ENCODE results near the gene TFIP11.

The TFIP11 gene

DNA sequence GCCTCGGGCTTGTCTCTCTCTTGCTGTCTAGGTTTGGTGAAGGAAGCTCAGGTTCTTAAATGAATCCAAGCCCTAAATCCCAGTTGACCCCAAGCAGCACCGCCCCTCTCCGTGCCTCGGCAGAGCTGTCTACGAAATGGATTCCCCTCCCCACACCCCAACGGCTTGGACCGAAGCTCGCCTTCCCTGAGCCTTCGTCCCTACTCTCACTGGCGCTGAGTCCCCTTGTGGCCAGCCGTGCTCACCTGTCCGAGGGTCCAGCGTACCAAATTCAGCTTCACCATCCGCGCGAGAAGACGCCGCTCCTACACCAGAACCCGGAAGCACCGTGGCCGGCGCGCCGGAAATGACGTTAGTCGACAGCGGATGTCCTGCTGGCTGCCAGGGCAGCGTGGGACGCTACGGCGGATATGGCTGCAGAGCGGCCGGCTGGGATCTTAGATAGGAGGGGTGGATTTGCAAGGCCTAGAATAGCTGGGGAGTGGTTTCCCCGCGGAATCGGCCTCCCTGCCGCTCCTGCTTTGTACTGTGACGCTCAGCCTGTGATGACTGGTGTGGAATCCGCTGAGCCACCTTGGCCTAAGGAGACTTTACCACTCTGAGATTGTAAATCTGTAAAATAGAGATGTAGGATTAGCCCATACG, at the start of gene TFIP11:
Gene TFIP11, minus strand, starts transcription at position 325 of the 645 bp plus-strand sequence. CDS start 2,201 bp downstream, outside the sequence.
- no peak for TF ChIP-seq ZNF274 (IDR thresholded peaks at IDR 0.05; ENCODE audit: low read depth, low read length)
- H3K4me3 ChIP-seq (ENCODE audit: low read length), result peak within 1 kb of the TSS; percentile 72

DNA sequence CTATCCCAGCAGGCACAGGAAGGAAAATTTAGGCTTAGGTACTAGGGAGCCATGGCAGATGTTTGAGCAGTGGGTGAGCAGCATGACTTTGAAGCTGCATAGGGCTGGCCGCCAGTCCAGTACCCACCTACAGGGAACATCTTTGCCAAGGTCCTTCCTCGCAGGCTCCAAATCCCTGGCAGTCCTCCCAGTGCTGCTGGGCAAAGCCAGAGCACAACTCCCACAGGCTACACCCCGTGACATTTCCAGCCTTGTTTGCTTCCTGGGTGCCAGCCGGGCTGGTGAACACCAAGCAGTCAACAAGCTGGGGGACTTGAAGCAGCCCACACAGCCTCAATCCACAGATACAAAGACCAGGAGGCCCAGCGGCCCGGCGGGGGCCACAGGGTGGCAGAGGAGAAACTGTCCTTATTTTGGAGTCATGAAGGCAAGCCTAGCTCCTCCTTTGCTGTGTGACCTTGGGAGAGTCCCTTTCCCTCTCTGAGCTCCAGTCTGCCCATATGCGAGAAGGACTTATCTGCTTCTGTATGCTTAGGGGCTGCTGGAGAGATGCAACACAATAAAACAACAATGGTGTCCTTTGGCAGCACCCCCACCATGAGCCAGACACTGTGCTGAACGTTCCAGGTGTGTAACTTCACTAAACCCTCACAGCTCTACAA, 49.6 kb upstream of the TFIP11 start:
- TF ChIP-seq ZNF274 (IDR thresholded peaks at IDR 0.05; ENCODE audit: low read depth, low read length), result no peak
- H3K4me3 ChIP-seq (ENCODE audit: low read length), result no peak overlapping the region

DNA sequence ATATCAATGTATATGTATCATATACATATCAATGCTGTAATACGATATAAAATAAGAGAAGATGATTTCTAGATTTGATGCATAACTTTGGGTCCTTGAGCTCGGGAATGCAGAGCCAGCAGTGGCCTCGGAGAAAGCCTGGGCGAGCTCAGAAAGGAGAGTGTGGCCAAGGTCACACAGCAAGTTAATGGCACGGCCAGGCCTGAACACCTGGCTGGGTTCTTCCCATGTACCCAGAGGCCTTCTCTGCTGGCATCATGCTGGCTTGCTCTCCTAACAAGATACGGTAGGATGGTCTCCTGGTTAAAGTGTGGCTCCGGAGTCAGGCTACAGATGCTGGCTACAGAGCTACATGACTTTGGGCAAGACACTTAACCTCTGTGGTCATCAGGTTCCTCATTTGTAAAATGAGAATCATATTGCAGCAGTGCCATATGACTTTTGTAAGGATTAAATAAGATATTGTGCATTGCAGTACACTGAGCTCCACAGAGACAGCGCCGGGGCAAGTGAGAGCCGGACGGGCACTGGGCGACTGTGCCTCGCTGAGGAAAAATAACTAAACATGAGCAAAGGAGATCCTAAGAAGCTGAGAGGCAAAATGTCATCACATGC, 47.8 kb upstream of the TFIP11 start:
- no peak for TF ChIP-seq ZNF274 (IDR thresholded peaks at IDR 0.05; ENCODE audit: low read depth, low read length)
- no peak overlapping the region for H3K4me3 ChIP-seq (ENCODE audit: low read length)

DNA sequence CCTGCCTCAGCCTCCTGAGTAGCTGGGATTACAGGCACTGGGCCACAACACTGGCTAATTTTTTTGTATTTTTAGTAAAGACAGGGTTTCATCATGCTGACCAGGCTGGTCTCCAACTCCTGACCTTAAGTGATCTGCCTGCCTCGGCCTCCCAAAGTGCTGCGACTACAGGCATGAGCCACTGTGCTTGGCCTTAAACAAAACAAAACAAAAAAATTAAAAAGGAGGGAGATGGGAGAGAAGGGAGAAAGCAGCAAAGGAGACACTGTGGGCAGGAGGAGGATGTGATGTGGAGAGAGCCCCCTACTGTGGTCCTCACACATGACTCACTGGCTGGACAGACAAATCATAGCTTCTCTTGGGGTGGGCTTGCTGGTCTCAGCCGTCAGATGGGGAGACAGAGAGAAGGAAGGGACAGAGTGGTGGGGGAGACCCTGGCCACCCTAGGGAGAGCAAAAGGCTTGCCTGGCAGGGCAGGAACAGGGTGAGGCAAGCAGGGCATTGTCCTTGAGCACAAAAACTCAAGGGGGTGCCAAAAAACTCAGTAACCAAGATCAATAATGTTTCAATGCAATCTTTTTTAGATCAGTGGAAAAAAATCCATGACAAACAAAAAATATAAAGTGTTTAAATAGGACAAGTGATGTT, 46.1 kb upstream of the TFIP11 start:
- H3K4me3 ChIP-seq (ENCODE audit: low read length), result no peak overlapping the region
- no peak for TF ChIP-seq ZNF274 (IDR thresholded peaks at IDR 0.05; ENCODE audit: low read depth, low read length)

DNA sequence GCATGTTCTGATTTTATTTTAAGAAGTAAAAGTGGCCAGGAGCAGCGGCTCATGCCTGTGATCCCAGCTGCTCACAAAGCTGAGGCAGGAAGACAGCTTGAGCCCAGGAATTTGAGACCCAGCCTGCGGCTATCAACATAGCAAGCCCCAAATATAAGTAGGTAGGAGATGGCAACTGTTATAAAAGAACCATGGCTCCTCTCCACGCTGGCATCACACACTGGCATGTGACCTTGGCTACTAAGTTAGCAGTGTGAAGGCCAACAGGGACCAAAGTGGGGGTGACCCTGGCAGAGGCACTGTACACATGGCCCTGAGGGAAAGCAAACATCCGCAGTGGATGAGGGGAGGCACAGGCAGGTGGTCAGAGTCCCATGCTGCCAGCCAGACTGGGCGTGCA, 44.6 kb upstream of the TFIP11 start:
- TF ChIP-seq ZNF274 (IDR thresholded peaks at IDR 0.05; ENCODE audit: low read depth, low read length), result no peak
- no peak overlapping the region for H3K4me3 ChIP-seq (ENCODE audit: low read length)

DNA sequence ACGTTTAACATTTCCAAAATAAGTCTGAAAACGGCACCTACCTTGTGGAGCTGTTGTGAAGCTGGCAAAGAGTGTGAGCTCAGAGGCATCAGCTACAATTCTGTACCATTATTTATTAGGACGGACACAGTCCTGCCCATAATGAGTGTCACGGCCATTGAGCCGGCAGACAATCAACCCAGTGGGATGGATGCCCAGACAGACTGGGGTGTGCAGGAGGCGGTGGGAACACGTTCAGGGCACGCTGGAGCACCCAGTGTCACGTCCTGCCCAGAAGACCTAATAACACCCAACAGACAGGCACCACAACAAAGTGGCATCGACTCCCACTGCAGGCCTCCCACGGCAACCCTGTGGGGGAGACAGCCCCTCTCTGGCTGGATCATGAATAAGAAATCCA, 43.2 kb upstream of the TFIP11 start:
- TF ChIP-seq ZNF274 (IDR thresholded peaks at IDR 0.05; ENCODE audit: low read depth, low read length), result no peak
- no peak overlapping the region for H3K4me3 ChIP-seq (ENCODE audit: low read length)

DNA sequence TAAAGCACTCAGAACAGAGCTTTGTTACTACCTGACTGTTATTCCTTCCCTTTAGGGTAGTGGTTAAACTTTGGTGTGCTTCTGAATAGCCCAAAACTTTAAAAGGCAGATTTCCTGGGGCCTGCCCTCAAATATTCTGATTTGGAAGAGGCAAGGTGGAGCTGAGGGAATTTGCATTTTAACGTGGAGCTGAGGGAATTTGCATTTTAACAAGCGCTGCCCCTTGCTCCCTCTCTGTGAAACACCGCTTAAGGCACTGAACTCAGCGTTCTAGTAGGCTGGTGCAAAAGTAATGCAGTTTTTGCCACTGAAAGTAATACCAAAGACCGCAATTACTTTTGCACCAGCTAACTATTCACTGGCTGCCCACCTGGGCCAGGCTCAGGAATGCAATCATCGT, 42.7 kb upstream of the TFIP11 start:
- H3K4me3 ChIP-seq (ENCODE audit: low read length), result no peak overlapping the region
- TF ChIP-seq ZNF274 (IDR thresholded peaks at IDR 0.05; ENCODE audit: low read depth, low read length), result no peak

DNA sequence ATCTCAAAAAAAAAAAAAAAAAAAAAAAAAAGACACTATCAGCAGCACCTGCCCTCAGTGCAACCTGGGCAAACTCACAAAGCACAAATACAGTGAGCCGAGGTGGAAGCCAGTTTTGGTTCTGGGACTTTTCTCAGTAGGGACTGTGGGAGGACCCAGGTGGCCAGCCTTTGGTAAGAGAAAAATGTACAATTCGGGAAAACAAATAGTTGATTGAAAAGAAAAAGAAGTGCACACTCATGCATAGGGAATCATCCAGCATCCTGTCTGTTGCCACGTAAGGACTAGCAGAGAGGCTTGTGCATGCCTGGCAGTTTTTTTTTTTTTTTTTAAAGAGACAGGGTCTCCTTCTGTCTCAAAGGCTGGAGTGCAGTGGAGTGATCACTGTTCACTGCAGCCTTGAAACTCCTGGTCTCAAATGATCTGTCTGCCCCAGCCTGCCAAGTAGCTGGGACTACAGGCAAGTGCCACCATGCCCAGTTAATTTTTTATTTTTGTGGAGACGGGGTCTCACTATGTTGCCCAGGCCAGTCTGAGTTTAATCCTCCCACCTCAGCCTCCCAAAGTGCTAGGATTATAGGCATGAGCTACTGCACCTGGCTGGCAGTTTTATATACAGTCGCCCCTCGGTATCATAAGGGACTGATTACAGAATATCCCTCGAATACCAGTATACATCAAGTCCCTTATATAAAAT, 40.9 kb upstream of the TFIP11 start:
- no peak for TF ChIP-seq ZNF274 (IDR thresholded peaks at IDR 0.05; ENCODE audit: low read depth, low read length)
- no peak overlapping the region for H3K4me3 ChIP-seq (ENCODE audit: low read length)

DNA sequence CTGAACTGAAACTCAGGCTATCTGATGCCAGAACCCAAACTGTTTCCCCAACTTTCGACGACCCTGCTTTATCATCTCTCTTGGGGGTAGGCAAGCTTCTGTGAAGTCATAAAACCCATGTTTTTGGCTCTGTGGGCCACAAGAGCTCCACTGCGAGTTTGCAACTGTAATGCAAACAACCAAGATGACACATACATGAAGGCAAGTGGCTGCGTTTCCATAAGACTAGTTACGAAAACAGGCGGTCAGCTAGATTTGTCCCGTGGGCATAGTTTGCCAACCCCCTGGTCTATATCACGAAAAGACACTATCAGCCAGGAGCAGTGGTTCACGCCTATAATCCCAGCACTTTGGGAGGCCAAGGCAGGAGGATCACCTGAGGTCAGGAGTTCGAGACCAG, 40.2 kb upstream of the TFIP11 start:
- H3K4me3 ChIP-seq (ENCODE audit: low read length), result no peak overlapping the region
- TF ChIP-seq ZNF274 (IDR thresholded peaks at IDR 0.05; ENCODE audit: low read depth, low read length), result no peak

DNA sequence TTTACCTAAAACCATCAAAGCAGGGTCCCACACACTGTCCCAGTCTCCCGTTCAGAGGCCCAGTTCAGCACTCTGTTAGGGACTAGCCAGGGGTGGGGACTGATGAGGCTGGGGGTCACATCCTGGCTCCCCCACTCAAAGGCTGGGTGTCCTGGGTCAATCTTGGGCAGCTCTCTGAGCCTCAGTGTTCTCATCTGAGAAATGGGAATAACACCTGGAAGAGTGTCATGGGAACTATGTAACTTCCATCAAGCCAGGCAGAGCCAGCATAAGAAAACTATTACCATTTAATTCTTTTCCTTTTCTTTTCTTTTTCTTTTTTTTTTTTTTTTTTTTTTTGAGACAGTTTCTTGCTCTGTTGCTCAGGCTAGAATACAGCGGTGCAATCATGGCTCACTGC, 39.3 kb upstream of the TFIP11 start:
- H3K4me3 ChIP-seq (ENCODE audit: low read length), result no peak overlapping the region
- TF ChIP-seq ZNF274 (IDR thresholded peaks at IDR 0.05; ENCODE audit: low read depth, low read length), result no peak

DNA sequence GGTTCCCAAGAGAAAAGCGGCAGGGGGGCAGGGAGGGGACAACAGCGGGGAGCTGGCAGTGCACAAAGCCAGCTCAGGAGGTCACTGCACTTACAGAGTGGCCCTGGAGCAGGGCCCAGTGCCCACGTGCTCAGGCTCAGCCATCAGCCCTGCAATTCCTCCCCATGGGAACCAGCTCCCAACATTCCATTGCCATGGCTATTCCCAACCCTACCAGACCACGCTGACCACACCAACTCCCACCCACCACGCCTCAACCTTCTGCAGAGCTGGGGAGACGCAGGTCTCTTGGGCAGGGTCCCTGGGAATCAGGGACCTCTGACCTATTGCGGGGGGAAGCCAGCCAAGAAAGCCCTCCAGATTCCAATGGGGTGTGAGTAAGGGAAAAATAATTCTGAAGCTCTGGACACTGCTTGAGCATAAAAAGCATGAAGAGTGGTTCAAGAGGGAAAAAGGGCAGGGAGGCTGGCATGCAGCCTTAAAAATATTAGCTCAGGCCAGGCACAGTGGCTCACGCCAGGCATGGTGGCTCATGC, 38.3 kb upstream of the TFIP11 start:
- TF ChIP-seq ZNF274 (IDR thresholded peaks at IDR 0.05; ENCODE audit: low read depth, low read length), result no peak
- H3K4me3 ChIP-seq (ENCODE audit: low read length), result no peak overlapping the region

DNA sequence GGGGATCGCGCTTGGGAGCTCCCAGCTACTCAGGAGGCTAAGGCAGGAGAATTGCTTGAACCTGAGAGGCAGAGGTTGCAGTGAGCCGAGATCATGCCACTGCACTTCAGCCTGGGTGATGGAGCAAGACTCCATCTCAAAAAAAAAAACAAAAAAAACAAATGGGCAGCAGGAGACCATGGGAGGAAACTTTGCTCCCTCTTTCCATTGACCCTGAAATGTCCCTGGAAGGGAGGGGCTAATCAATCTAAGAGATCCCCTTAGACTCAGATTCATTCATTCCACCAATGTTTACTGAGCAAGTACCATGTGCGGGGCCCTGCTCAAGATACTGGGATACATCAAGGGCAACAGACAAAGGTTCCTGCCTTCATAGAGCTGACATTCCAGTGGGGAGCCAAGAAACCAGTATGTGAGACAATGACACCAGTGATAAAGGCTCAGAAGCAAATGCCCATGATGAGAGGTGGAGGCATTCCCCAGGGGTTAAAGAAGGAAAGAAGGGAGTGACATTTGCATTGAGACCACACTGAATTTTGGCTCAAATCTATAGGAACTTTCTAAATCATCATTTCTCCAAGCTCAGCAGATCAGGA, 37.7 kb upstream of the TFIP11 start:
- no peak overlapping the region for H3K4me3 ChIP-seq (ENCODE audit: low read length)
- no peak for TF ChIP-seq ZNF274 (IDR thresholded peaks at IDR 0.05; ENCODE audit: low read depth, low read length)

DNA sequence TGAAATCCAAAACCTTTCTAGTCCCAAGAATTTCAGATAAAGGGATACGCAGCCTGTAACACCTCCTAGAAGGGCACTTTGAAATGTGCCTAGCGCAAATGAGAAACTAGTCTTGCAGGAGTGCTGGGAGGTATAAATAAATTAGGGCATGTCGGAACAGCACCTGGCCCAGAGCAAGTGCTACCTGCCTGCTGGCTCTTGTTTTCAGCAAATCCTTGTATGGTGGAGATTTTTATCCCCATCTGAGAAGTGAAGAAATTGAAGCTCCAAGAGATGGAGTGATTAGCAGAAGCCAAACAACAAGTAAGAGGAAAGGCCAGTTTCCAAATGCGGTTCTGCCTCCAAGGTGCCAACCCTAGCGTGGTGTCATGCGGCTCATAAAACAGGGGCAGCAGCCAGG, 36.7 kb upstream of the TFIP11 start:
- no peak for TF ChIP-seq ZNF274 (IDR thresholded peaks at IDR 0.05; ENCODE audit: low read depth, low read length)
- no peak overlapping the region for H3K4me3 ChIP-seq (ENCODE audit: low read length)

DNA sequence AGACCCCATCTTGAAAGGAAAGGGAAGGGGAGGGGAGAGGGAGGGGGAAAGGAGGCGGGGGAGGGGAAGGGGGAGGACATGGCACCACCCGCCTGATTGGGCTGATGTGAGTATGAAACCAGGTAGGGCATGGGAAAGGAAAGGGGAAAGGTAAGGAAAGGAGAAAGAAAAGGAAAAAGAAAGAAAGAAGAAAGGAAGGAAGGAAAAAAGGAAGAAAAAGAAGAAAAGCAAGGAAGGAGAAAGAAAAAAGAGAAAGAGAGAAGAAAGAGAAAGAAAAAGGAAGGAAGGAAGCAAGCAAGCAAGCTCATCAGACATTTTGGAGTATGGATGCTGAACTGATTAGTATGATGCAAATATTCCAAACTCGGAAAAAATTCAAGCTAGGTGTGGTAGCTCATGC, 36.0 kb upstream of the TFIP11 start:
- TF ChIP-seq ZNF274 (IDR thresholded peaks at IDR 0.05; ENCODE audit: low read depth, low read length), result no peak
- no peak overlapping the region for H3K4me3 ChIP-seq (ENCODE audit: low read length)

All from GM08714 (cell line).